GM19099 (cell line): Measurements from ENCODE around the gene NCF4.

Experiments used
- POLR2A ChIP-seq: IDR thresholded peaks from 3 replicates; pipeline ENCODE4 v1.6.1; 2011; ENCODE audit warnings: low read depth; ENCODE audit not compliant: insufficient read length; ENCODE audit errors: extremely low read depth

Gene NCF4

DNA sequence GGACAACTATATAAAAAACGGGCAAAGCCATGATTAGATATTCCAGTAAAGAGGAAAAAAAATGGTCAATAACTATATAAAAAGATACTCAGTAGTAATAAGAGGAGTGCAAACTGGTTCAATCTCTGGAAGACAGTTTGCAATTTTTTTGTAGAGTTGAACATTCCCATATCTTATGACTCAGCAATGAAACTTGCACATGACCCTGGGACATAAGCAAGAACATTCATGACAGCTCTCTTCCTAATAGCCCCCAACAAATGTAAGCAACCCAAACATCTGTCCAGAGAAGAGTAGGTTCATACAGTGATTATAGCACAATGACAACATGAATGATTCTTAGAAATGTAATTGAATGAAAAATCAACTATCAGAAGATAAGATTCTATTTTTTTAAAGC is 30.8 kb downstream of the NCF4 start:
- no peak for TF ChIP-seq POLR2A

DNA sequence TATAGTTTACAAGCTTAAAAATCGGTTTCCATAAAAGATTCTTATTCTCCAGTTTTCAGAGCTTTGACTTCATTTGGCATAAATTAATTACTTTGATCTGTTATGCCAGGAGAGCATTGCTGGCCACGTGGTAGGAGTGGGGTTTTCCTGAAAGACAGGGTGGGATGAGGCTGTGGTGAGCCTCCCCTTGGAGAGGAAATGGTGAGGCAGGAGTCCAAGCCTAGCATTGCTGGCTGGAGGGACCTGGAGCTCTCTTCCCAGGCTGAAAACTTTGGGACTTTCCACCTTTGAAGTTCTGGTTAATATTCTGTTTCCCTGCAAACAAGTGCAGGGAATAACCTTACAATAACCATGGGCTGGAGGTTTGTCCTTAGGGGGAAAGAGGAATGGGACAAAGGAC is 31.5 kb downstream of the NCF4 start:
- TF ChIP-seq POLR2A: no peak

DNA sequence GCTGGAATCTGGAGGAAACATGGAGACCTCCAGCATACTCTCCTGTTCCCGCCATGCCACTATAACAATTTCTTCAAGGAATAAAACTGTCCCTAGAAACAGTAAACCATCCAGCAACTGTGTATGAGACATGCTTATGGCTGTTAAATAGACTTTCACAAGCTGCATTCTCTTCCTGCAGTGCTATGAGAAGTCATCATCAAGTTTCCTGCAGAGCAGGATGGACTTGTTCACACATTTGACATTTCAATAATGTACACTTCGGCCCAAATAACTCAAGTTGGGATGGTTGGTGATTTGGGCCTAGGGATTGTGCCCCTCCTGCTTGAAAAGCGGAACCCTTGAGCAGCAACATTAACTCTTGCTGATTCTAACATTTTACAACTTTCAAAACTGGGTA is 32.5 kb downstream of the NCF4 start:
- no peak for TF ChIP-seq POLR2A

DNA sequence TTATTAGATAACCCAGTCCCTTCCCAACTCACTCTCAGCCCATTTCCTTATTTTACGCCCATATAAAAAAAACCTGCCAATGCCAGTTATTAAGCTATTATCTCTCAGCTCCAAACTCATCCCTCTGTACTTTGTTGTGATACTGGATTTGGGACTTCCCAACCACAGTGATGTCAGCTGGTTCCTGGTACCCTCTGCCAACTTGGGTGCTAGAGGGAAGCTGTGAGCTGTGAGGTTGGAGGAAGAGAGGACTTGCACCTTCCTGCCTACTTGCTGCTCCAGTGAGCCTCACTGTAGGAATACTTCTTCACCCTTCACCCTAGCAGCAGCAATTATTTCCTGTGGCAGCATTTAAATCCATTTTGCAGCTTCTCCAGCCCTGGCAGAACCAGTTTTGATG is 33.5 kb downstream of the NCF4 start:
- no peak for TF ChIP-seq POLR2A

DNA sequence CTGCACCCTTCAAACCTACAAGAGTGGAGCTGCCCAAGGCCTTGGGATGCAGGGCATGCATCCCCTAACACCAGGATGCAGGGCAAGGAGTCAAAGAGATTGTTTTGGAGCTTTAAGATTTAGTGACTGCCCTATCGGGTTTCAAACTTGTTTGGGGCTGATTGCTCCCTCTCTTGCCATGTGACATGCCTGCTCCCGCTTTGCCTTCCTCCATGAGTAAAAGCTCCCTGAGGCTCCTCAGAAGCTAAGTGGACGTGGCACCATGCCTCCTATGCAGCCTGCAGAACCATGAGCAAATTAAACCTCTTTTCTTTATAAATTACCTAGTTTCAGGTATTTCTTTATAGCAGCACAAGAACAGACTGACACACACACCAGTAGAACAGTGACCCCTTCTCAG is 36.8 kb downstream of the NCF4 start:
- TF ChIP-seq POLR2A: no peak

DNA sequence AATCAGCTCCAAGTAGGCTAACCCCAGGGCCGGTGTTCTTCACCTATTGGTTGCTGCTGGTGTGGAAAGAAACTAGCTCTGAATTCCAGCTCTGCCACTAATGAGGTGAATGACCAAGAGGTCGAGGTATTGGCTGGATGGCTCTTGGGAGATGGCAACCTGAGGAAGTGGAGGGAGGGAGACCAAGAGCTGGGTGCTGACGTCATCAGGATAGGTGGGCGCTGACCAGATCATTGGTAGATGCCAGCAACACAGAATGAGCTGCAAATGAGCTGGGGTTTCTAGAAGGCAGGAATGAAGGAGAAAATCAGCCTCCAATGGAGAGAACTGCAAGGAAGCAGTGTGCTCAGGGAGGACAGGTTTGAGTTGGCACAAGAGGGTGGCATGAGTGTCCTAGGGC is 37.9 kb downstream of the NCF4 start:
- TF ChIP-seq POLR2A: no peak

DNA sequence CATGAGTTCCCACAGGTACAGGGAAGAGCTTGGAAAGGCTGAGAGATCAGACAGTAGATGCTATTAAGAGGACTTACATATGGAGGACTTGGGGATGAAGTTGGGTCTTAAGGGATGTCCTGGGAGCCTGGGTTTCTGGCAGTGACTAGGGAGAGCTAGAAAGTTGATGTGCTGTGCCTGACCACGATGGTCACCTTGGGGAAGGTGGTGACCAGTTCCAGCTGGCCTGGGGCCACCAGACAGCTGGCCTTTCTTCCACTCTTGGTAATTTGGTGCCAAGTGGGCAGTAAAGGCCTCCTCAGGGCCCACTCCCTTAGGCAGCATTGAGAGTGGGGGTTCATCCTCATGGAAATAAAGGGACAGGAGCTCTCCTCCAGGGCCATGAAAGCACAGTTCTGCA is 38.7 kb downstream of the NCF4 start:
- TF ChIP-seq POLR2A: no peak

DNA sequence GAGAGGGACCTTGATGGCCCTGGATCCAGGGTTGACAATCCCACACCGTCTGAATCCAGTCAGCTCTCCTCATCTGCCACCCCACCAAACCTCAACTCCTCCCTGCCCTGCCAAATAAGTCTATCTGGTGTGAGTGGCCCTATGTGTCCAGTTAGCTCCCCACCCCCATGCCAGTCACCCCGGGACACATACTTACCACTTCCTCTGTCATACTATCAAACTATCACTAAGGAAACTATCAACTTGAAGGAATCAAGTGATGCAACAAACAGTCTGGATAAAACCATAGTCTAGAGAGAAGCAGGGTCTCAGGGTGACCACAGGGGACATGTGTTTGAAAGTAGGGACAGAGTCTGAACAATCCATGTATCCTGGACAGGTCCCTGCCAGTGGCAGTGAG is 39.4 kb downstream of the NCF4 start:
- no peak for TF ChIP-seq POLR2A

DNA sequence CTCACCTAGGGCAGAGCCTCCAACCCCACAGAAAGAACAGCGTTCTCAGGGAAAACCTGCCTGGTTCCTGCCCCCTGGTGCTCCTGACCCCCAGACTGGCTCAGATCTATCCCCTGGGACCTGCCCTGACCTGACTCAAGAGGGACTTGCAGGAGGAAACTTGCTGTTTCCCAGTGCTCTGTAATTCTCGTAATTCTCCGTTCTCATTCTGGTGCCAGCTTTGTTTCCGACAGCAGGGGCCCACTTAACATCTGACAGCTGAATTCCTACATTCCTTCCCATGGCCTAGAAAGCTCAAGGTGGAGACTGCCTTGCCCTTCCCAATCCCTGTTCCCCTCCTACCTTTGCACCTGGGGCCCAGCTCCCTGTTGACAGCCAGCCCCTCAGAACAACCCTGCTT is 40.1 kb downstream of the NCF4 start:
- no peak for TF ChIP-seq POLR2A

DNA sequence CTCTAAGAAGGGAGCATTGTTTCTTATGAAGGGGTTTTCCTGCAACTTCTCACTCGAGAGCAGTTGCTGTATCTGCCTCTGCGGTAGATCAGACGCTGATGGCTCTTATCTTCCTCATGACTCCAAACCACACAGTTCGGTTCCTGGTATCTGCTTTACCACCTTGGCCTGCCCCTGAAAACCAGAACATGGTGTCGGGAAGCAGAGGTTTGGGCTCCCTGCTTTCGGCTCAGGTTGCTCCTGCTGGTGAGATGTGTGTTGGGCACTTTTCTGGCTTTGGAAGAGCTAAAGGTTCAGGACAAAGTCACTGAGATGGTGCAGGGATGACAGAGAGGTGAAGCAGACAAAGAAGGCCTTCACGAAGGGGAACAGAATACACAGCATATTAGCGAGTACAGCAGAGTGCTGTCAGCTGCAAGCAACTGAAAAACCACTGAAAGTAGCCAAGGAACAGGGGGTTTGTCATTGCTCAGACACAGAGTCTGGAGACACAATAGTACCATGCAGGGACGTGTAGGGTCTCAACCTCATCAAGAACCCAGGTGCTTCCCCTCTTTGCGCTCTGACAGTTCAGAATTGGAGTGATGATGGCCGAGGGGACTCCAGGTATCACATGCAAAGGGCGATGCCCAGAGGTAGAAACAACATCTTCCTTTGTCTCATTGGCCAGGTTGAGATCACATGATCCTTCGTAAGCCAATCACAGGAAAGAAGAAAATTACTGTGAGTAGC is 40.8 kb downstream of the NCF4 start:
- TF ChIP-seq POLR2A: no peak

DNA sequence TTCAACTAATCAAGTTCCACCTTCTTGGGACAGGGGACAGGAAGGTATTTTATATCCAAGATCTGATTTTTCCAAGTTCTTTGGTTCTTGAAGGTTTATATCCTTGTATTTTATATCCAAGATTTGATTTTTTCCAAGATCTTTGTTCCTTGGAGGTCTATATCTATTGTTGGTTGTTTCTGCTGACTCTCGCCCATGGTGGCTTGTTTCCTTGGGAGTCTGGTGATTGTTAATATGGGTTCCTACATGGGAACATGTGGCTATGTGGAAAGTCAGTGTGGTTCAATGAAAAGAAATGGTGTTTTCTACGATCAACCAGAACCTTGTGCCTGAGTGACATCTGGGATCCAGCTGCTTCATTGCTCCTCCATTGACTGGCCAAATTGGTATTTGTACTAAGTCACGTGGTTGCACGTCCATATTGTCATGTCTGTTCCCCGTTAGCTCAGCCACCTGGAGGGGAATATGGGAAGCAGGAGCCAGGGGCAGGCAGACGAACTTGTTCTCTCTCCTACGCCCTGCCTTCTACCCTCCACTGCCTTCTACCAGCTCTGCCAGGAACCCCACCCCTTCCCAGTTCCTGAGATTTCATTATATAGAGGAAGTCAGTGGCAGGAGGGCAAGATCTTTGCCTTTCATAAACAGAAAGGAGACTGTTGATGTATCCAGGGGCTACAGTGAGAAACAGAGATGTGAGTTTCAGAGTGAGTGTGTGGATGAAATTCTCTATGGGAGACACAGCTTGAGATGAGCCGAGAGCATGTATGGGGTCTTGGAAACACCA is 41.5 kb downstream of the NCF4 start:
- TF ChIP-seq POLR2A: no peak

DNA sequence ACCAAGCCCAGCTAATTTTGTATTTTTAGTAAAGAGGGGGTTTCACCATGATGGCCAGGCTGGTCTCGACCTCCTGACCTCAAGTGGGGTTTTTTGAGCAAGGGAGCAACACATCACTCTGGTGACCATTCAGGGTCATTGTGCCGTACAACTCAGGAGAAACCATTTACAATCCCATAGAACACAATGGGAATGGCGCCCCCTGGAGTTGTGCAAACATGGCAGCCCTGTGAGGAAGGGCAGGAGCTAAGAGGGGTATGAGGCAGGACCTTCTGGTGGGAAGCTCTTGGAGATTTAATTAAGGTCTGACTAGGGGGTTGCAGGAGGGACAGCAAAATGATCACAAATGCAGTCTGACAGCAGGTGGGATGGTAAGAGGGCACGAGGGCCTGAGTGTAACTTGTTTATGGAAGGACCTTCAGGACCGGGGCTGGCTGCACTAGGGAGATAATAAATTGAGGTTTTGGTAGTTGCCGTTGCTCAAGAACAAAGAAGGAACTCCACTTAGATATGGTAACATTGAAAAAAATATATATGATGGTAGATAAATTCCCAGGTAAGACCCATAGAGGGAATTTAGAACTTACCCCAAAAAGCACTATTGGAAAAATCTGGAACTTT is 43.6 kb downstream of the NCF4 start:
- TF ChIP-seq POLR2A: no peak

DNA sequence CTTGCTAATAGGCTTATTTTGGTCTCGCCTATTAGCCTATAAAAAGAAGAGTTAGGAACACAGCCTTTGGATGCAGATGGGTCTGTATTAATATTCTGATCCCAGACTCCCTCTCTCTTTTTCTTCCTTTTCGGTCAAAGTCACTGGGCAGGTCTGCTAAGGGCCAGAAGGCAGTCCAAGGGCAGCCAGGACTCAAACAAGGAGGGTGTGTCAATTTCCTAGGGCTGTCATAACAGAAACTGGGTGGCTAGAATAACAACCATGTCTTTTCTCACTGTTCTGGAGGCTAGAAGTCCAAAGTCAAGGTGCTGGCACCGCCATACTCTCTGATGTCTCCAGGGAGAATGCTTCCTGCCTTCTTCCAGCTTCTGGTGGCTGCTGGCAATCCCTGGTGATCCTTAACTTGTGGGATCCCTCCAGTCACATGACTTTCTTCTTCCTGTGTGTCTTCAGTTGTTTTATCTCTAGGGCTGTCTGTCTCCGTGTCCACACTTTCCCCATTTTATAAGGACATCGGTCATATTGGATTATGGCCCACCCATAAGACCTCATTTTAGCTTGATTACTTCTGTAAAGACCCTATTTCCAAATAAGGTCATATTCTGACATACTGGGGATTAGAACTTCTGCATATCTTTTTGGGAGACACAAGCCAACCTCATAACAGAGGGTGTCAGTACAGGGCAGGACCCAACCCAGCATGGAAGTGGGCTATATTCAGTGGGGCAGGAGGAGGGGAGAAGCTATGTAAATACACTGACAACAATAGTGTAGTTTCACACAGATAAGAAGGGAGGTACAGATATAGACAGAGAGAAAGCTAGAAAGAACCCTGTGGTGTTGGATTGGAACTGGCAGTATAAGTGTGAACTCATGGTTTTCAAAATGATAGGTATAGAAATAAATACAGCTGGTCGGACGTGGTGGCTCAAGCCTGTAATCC is 46.7 kb downstream of the NCF4 start:
- no peak for TF ChIP-seq POLR2A

DNA sequence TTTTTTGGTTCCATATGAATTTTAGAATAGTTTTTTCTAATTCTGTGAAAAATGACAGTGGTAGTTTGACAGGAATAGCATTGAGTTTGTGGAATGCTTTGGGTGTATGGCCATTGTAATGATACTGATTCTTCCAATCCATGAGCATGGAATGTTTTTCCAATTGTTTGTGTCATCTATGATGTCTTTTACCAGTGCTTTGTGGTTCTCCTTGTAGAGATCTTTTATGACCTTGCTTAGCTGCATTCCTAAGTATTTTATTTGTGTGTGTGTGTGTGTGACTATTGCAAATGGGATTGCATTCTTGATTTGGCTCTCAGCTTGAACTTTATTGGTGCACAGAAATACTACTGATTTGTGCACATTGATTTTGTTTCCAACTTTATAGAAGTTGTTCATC is 49.7 kb downstream of the NCF4 start:
- no peak for TF ChIP-seq POLR2A
